HCT116 (cell line): ENCODE measurements around the gene SLC25A13. TPM values are rescaled to one million over a fixed set of nuclear protein-coding genes. Genes with fewer than 3 reads are reported as not detected.

ENCODE experiments used
- ATAC-seq: fragments of 200-7000 bp; cut with Tn5 transposase; 2 replicates; pipeline ENCODE4 v1.9.1; 2020; ENCODE audit warnings: mild to moderate bottlenecking, moderate library complexity
- BruUV-seq: library from RNA; stranded (reverse); fragments of 400-500 nt; replicated peaks from 2 replicates; lab custom pipeline; 2021; lab: Mats Ljungman, UMichigan
- CTCF ChIA-PET: fragments of 300-600 bp; sonication (Branson Sonifier 250); formaldehyde crosslinking; loops from one replicate; lab custom pipeline; 2021; ENCODE audit warnings: antibody characterized with exemption; lab: Charles Lee
- POLR2A ChIA-PET: fragments of 300-600, 350-600 bp; sonication (Branson Sonifier 250); formaldehyde crosslinking; loops from one replicate; lab custom pipeline; 2021; ENCODE audit warnings: antibody characterized with exemption; lab: Charles Lee
- RAD21 ChIA-PET, 2 experiments: fragments of 300-600 bp; sonication (Branson Sonifier 250); formaldehyde crosslinking; loops; one replicate each; lab custom pipeline; 2023; ENCODE audit warnings: low total read pairs in 2 of 2; ENCODE audit not compliant: uncharacterized antibody in 2 of 2, unreplicated experiment in 2 of 2, low non-redundant PET in 1 of 2; lab: Charles Lee
- DNase-seq: peaks from one replicate; pipeline ENCODE4 v3.0.0-alpha.2; 2010; ENCODE audit warnings: low read depth, low spot score
- H2AFZ ChIP-seq: fragments of 200-600 bp; shearing (Covaris generic), sonication (generic); 2 replicates; pipeline ENCODE4 v1.6.1; 2017; ENCODE audit warnings: low read depth, mixed run types, mixed read lengths, antibody characterized with exemption, low read length; ENCODE audit not compliant: poor library complexity, severe bottlenecking
- H3K27ac ChIP-seq: 2 replicates; pipeline ENCODE4 v1.5.1; 2012; ENCODE audit warnings: low read depth, low read length
- H3K27me3 ChIP-seq: fragments of 200-600 bp; sonication (generic); 2 replicates; pipeline ENCODE4 v1.6.1; 2016; ENCODE audit warnings: mixed run types, low read length, mixed read lengths; ENCODE audit not compliant: insufficient read depth
- H3K36me3 ChIP-seq, 2 experiments: fragments of 200-500 bp in 1 of 2; fragments of 200-600 bp in 1 of 2; sonication (Bioruptor generic) in 1 of 2; sonication (generic) in 1 of 2; 2 replicates each; pipeline versions ENCODE4 v1.5.1 to v1.6.1; 2014 to 2016; ENCODE audit warnings: low read length in 2 of 2, inconsistent platforms in 1 of 2, mixed read lengths in 1 of 2, mixed run types in 1 of 2; ENCODE audit not compliant: insufficient read depth in 2 of 2, control insufficient read depth in 1 of 2
- H3K4me1 ChIP-seq, 2 experiments: fragments of 200-600 bp in 1 of 2; sonication (generic) in 1 of 2; 2 replicates each; pipeline versions ENCODE4 v1.5.1 to v1.6.1; 2012 to 2017; ENCODE audit warnings: low read length in 2 of 2, inconsistent platforms in 1 of 2, mild to moderate bottlenecking in 1 of 2, mixed read lengths in 1 of 2, mixed run types in 1 of 2, moderate library complexity in 1 of 2; ENCODE audit not compliant: insufficient read depth in 2 of 2, control insufficient read depth in 1 of 2
- H3K4me2 ChIP-seq: fragments of 200-600 bp; sonication (generic); 2 replicates; pipeline ENCODE4 v1.6.1; 2017; ENCODE audit warnings: mixed run types, low read length, mixed read lengths
- H3K4me3 ChIP-seq, 2 experiments: fragments of 200-600 bp in 1 of 2; sonication (generic) in 1 of 2; replicated peaks in 1 of 2; 2 replicates each; pipeline ENCODE4 v1.5.1; 2011 to 2016; ENCODE audit warnings: low read length in 2 of 2, control low read depth in 1 of 2, low read depth in 1 of 2, mild to moderate bottlenecking in 1 of 2, mixed read lengths in 1 of 2, mixed run types in 1 of 2
- H3K79me2 ChIP-seq: fragments of 200-600 bp; sonication (generic); 2 replicates; pipeline ENCODE4 v1.6.1; 2017; ENCODE audit warnings: mild to moderate bottlenecking, mixed run types, low read length, moderate library complexity, mixed read lengths; ENCODE audit not compliant: insufficient read depth
- H3K9ac ChIP-seq: fragments of 200-600 bp; sonication (generic); 2 replicates; pipeline ENCODE4 v1.6.1; 2016; ENCODE audit warnings: low read length, mixed read lengths
- H3K9me2 ChIP-seq: fragments of 200-600 bp; sonication (generic), shearing (Covaris generic); 2 replicates; pipeline ENCODE4 v1.6.1; 2017; ENCODE audit warnings: mixed run types, mild to moderate bottlenecking, moderate library complexity; ENCODE audit not compliant: insufficient read depth
- H3K9me3 ChIP-seq, 2 experiments: fragments of 200-500 bp in 1 of 2; fragments of 200-600 bp in 1 of 2; sonication (Bioruptor generic) in 1 of 2; sonication (generic) in 1 of 2; 2 replicates each; pipeline ENCODE4 v1.6.1; 2014 to 2017; ENCODE audit warnings: low read length in 2 of 2, mixed read lengths in 2 of 2, inconsistent platforms in 1 of 2, low read depth in 1 of 2, mild to moderate bottlenecking in 1 of 2, mixed run types in 1 of 2, moderate library complexity in 1 of 2; ENCODE audit not compliant: control insufficient read depth in 1 of 2, insufficient read depth in 1 of 2
- H4K20me1 ChIP-seq: fragments of 200-600 bp; sonication (generic), shearing (Covaris generic); 2 replicates; pipeline ENCODE4 v1.6.1; 2017; ENCODE audit warnings: mixed run types, mild to moderate bottlenecking, moderate library complexity; ENCODE audit not compliant: insufficient read depth
- ATF3 ChIP-seq: IDR thresholded peaks from 2 replicates; pipeline ENCODE4 v1.6.1; 2012
- CBX3 ChIP-seq: IDR thresholded peaks from 2 replicates; pipeline ENCODE4 v1.6.1; 2012; ENCODE audit warnings: low read depth
- CEBPB ChIP-seq: IDR thresholded peaks from 2 replicates; pipeline ENCODE4 v1.6.1; 2012; ENCODE audit warnings: low read depth
- EGR1 ChIP-seq: IDR thresholded peaks from 2 replicates; pipeline ENCODE4 v1.6.1; 2012; ENCODE audit warnings: low read depth
- EZH2 ChIP-seq: fragments of 200-600 bp; sonication (generic); IDR thresholded peaks from 2 replicates; pipeline ENCODE4 v1.6.1; 2017; ENCODE audit warnings: antibody characterized with exemption, mixed run types
- FOSL1 ChIP-seq: IDR thresholded peaks from 2 replicates; pipeline ENCODE4 v1.6.1; 2012; ENCODE audit warnings: low read depth
- POLR2A ChIP-seq: IDR thresholded peaks from 2 replicates; pipeline ENCODE4 v1.7.0; 2011; ENCODE audit warnings: borderline replicate concordance; ENCODE audit not compliant: insufficient read depth, insufficient read length; ENCODE audit errors: extremely low read depth
- POLR2AphosphoS5 ChIP-seq: IDR thresholded peaks from 2 replicates; pipeline ENCODE4 v1.6.1; 2011; ENCODE audit warnings: mild to moderate bottlenecking, low read depth, low read length, moderate library complexity
- RAD21 ChIP-seq: IDR thresholded peaks from 2 replicates; pipeline ENCODE4 v1.6.1; 2012; ENCODE audit warnings: low read depth, mild to moderate bottlenecking
- SP1 ChIP-seq: IDR thresholded peaks from 2 replicates; pipeline ENCODE4 v1.6.1; 2012; ENCODE audit warnings: low read depth
- SRF ChIP-seq: IDR thresholded peaks from 2 replicates; pipeline ENCODE4 v1.6.1; 2012; ENCODE audit warnings: low read depth
- TCF7L2 ChIP-seq: IDR thresholded peaks from 2 replicates; pipeline ENCODE4 v1.7.0; 2011; ENCODE audit warnings: borderline replicate concordance, inconsistent platforms; ENCODE audit not compliant: insufficient read depth, insufficient read length; ENCODE audit errors: extremely low read depth
- ZNF274 ChIP-seq: fragments of 200-500 bp; sonication (Bioruptor generic); IDR thresholded peaks from 2 replicates; pipeline ENCODE4 v1.6.1; 2014; ENCODE audit warnings: mild to moderate bottlenecking, low read depth, low read length, inconsistent platforms
- intact Hi-C: fragments of 100-400 bp; cut with micrococcal nuclease; formaldehyde crosslinking; loops from 2 replicates; pipeline ENCODE4 v1.10.0; 2022
- total RNA-seq: library from RNA; stranded (reverse); gene quantifications from one replicate; pipeline ENCODE4 v1.2.1, GENCODE V29; 2021; ENCODE audit not compliant: unreplicated experiment
- TF ChIP-seq, protein P1 (sequence below): IDR thresholded peaks from 2 replicates; pipeline ENCODE4 v1.6.1; 2011; ENCODE audit warnings: mild to moderate bottlenecking, low read length, moderate library complexity; ENCODE audit not compliant: insufficient replicate concordance; ENCODE audit errors: extremely low read depth
- TF ChIP-seq, protein P2 (sequence below), 3 experiments: fragments of 200-600 bp in 1 of 3; sonication (generic) in 1 of 3; IDR thresholded peaks in 2 of 3; conservative IDR thresholded peaks in 1 of 3; 2 replicates each; pipeline ENCODE4 v1.5.1; 2012 to 2017; ENCODE audit warnings: low read depth in 2 of 3, low read length in 2 of 3, antibody characterized with exemption in 1 of 3, borderline replicate concordance in 1 of 3, control low read depth in 1 of 3, mild to moderate bottlenecking in 1 of 3, mixed read lengths in 1 of 3, mixed run types in 1 of 3, moderate library complexity in 1 of 3; ENCODE audit not compliant: insufficient read depth in 1 of 3
- TF ChIP-seq, protein P3 (sequence below): IDR thresholded peaks from 2 replicates; pipeline ENCODE4 v1.6.1; 2012; ENCODE audit warnings: low read depth

The SLC25A13 gene
- total RNA-seq, 1 experiment from 2014 or later: 19.3 TPM

DNA sequence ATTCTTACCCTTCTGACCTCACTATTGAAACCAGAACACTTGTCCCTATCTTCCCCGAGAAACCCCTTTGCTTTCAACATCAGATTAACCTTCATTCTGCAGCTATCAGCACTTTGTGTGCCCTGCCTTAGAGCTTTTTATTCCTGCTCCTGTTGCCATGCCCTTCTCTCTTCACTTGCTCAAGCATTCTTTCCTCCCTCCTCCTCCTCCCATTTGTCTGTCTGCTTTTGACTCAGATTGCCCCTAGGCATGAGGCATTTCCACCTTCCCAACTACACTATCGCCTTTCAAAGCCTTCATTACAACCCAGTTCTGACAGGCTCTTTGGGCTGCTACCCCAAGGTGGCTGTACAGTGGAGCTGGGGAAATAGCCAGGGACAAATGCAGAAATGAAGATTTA, 143.3 kb downstream of the SLC25A13 start:
- no peak overlapping the region for H2AFZ ChIP-seq
- no peaks in the 10 kb centered on the region for H4K20me1 ChIP-seq
- TF ChIP-seq POLR2AphosphoS5 (no peak), SRF (no peak), CBX3 (no peak), EZH2 (no peak), ZNF274 (no peak), ATF3 (no peak), POLR2A (no peak), FOSL1 (no peak), SP1 (no peak), TCF7L2 (no peak), CEBPB (no peak), RAD21 (no peak), EGR1 (no peak)
- TF ChIP-seq, protein P1, sequence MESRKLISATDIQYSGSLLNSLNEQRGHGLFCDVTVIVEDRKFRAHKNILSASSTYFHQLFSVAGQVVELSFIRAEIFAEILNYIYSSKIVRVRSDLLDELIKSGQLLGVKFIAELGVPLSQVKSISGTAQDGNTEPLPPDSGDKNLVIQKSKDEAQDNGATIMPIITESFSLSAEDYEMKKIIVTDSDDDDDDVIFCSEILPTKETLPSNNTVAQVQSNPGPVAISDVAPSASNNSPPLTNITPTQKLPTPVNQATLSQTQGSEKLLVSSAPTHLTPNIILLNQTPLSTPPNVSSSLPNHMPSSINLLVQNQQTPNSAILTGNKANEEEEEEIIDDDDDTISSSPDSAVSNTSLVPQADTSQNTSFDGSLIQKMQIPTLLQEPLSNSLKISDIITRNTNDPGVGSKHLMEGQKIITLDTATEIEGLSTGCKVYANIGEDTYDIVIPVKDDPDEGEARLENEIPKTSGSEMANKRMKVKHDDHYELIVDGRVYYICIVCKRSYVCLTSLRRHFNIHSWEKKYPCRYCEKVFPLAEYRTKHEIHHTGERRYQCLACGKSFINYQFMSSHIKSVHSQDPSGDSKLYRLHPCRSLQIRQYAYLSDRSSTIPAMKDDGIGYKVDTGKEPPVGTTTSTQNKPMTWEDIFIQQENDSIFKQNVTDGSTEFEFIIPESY: no peak
- TF ChIP-seq, protein P2, sequence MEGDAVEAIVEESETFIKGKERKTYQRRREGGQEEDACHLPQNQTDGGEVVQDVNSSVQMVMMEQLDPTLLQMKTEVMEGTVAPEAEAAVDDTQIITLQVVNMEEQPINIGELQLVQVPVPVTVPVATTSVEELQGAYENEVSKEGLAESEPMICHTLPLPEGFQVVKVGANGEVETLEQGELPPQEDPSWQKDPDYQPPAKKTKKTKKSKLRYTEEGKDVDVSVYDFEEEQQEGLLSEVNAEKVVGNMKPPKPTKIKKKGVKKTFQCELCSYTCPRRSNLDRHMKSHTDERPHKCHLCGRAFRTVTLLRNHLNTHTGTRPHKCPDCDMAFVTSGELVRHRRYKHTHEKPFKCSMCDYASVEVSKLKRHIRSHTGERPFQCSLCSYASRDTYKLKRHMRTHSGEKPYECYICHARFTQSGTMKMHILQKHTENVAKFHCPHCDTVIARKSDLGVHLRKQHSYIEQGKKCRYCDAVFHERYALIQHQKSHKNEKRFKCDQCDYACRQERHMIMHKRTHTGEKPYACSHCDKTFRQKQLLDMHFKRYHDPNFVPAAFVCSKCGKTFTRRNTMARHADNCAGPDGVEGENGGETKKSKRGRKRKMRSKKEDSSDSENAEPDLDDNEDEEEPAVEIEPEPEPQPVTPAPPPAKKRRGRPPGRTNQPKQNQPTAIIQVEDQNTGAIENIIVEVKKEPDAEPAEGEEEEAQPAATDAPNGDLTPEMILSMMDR (IDR thresholded peaks at IDR 0.05 in 2 of 3, conservative IDR thresholded peaks at IDR 0.05 in 1 of 3; ENCODE audit: borderline replicate concordance in 1 of 3, insufficient read depth in 1 of 3, low read depth in 2 of 3, low read length in 2 of 3): no peak
- TF ChIP-seq, protein P3, sequence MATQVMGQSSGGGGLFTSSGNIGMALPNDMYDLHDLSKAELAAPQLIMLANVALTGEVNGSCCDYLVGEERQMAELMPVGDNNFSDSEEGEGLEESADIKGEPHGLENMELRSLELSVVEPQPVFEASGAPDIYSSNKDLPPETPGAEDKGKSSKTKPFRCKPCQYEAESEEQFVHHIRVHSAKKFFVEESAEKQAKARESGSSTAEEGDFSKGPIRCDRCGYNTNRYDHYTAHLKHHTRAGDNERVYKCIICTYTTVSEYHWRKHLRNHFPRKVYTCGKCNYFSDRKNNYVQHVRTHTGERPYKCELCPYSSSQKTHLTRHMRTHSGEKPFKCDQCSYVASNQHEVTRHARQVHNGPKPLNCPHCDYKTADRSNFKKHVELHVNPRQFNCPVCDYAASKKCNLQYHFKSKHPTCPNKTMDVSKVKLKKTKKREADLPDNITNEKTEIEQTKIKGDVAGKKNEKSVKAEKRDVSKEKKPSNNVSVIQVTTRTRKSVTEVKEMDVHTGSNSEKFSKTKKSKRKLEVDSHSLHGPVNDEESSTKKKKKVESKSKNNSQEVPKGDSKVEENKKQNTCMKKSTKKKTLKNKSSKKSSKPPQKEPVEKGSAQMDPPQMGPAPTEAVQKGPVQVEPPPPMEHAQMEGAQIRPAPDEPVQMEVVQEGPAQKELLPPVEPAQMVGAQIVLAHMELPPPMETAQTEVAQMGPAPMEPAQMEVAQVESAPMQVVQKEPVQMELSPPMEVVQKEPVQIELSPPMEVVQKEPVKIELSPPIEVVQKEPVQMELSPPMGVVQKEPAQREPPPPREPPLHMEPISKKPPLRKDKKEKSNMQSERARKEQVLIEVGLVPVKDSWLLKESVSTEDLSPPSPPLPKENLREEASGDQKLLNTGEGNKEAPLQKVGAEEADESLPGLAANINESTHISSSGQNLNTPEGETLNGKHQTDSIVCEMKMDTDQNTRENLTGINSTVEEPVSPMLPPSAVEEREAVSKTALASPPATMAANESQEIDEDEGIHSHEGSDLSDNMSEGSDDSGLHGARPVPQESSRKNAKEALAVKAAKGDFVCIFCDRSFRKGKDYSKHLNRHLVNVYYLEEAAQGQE: no peak
- ChIA-PET RAD21 (no interaction called here), CTCF (no interaction called here), POLR2A (no interaction called here)
- no peak overlapping the region for H3K27ac ChIP-seq
- BruUV-seq: no TSS peak
- peaks cover 6 to 9% of the 10 kb centered on the region in 2 experiments; a peak in 2 of 4 replicates for H3K36me3 ChIP-seq
- no peaks in the 10 kb centered on the region for H3K27me3 ChIP-seq
- no peak for DNase-seq
- intact Hi-C loops: no loop called here
- no peak overlapping the region for H3K4me2 ChIP-seq
- no peak overlapping the region for H3K4me3 ChIP-seq
- ATAC-seq: no peak
- H3K9me2 ChIP-seq: no peaks in the 10 kb centered on the region
- no peaks in the 10 kb centered on the region for H3K9me3 ChIP-seq
- H3K79me2 ChIP-seq: no peaks in the 10 kb centered on the region
- H3K9ac ChIP-seq: no peak overlapping the region
- H3K4me1 ChIP-seq: no peaks in the 10 kb centered on the region
